Measurements from ENCODE around the gene MCM3. TPM values are rescaled to one million over a fixed set of nuclear protein-coding genes. Genes with fewer than 3 reads are reported as not detected.

MCM3 gene
- 78.8 and 117 TPM in 2 replicates for total RNA-seq

- DNase-seq, result peak; percentile 100
These were observed at the start of gene MCM3 for GRCh38 chr6:52284460-52285176. TSS of gene MCM3 (minus strand) at chr6:52284742. CDS start at chr6:52284674, 68 bp downstream.

DNA sequence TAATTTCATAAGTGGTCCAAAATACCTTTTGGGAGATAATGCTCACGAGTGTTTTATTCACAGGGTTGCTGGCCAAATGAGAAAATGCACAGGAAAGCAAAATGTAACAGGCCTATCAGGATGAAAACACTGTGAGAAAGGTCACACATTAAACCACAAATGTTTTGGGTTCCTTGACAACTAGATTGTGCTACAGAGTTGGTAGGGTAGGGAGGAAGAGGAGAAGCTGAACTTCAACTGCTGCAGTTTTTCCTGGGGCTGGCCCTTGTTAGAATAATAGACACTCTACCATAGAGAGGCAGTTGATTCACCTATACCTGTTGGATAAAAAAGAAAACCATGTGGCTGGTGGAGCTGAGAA is 49.3 kb upstream of the MCM3 start:
- no peak for DNase-seq

GRCh38 chr6:52331793-52332457 is 47.4 kb upstream of the MCM3 start:
- DNase-seq, result no peak

- no peak for DNase-seq
These were observed 45.9 kb upstream of the MCM3 start for GRCh38 chr6:52330470-52330869.

GRCh38 chr6:52328729-52329128 is 44.2 kb upstream of the MCM3 start:
- no peak for DNase-seq

DNA sequence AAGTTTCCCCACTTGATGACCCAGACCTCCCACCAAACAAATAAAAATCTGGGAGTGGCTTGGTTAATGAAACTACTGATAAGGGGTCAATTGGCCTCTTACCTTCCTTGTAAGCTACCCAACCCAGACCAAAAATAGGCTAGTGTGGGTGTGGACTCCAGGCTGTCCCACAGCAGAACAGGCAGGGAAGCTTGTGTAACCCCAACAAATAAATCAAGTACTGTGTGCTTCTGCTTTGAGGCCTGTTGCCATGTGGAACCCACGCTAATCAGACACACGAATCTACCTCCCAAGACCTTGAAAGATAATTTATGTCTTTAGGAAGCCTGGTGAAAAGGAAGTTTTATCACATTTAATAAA is 43.7 kb upstream of the MCM3 start:
- DNase-seq, result no peak

DNA sequence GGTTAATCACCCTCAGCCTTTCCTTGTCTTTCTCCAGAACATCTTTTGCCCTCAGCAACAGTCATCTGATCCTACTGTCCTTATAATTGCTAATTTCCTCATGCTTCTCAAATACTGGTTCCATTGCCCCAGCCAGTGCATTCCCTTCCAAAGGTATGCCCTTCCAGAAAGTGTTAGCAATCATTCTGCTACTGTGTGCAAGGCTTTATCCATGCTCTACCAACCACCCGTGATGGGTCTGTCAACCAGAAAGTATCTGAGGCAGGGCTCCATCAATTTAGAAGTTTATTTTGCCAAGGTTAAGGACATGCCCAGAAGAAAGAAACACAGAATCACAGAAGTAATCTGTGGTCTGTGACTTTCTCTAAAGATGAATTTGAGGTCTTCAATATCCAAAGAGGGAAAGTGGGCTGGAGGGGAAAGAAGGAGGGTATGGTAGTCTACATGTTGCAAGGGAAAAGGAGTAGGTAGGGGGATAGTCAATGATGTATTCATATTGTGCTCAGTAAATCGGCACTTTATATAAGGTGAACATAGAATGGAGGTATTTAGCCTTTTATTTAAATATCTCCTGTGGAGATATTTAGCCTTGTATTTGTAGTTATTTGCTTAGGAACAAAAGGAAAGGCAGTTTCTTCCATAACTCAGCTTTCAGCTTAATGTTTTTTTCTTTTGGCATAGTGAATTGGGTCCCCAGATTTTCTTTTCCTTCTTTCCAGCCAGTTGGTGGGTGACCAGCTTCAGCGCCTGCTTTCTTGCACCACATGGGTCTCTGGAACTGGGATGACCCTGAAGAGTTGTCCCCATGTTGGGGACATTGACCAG is 42.2 kb upstream of the MCM3 start:
- DNase-seq, result no peak

- peak; percentile 17 for DNase-seq
These were observed 41.3 kb upstream of the MCM3 start for GRCh38 chr6:52325695-52326471.

- no peak for DNase-seq
These were observed 39.6 kb upstream of the MCM3 start for GRCh38 chr6:52324189-52324588.

DNA sequence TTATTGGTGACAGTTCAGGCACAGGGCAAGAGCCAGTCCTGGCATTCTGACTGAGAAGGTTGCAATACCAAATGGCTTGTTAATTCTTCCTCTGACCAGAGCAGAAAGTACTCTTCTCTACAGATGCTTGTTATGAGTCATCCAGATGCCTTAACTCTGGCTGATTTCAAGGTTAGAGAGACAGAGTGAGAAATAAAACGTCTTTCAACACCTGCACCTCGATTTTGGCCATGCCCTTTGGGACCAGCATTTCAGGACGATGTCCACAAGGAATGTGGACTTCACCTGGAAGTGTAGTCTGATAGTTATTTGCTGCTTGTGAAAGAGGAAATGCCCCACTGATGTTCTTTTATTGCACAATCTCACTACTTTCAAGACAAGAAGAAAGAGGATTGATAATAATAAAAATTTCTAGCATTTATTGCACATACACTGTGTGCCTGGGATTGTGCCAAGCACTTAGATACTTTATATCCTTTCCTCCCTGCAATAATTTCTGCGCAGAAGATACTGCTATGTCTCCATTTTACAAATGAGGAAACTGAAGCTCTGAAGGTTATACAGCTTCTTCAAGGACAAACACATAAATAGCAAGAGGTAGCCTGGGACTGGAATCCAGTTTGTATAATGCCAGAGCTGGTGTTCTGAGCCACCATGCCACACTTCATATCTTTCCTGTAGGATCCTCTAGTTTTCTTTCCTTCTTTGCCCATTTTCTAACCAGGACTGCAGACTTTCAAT is 33.5 kb upstream of the MCM3 start:
- DNase-seq, result no peak

GRCh38 chr6:52317211-52317610 is 32.7 kb upstream of the MCM3 start:
- no peak for DNase-seq

DNA sequence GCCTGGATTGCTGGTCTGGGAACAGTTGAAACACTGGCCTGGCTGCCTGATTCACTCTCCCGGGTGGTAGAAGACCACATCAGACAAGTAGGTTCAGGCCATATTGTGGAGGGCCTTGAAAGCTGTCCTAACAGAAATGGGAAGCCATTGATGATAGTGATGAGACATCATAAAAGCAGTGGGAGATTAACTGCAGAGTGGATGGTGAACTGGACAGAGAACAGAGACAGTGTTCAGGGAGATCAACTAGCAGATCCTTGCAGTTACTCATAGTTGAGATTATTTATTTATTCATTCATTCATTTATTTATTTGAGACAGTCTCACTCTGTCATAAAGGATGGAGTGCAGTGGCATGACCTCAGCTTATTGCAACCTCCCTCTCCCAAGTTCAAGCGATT is 30.2 kb upstream of the MCM3 start:
- DNase-seq, result no peak

DNA sequence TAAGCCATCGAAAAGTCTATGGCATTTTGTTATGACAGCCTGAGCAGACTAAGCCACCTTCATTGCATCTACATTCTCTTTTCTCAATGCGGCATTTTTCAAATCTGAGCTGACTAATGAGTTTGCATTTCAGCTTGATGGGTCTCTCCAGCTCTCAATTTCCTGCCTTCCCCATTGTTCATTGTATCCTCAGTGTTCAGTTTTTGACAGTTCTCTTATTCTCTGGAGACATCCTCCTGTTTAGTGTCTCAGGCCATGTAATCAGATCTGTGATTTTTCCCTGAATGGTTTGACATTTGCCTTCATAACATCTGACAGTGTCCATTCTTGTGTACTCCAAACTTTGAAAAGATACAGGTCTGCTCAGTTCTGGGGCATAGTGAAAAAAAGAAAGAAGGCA is 27.9 kb upstream of the MCM3 start:
- DNase-seq, result no peak

GRCh38 chr6:52310932-52311331 is 26.4 kb upstream of the MCM3 start:
- DNase-seq, result no peak

DNA sequence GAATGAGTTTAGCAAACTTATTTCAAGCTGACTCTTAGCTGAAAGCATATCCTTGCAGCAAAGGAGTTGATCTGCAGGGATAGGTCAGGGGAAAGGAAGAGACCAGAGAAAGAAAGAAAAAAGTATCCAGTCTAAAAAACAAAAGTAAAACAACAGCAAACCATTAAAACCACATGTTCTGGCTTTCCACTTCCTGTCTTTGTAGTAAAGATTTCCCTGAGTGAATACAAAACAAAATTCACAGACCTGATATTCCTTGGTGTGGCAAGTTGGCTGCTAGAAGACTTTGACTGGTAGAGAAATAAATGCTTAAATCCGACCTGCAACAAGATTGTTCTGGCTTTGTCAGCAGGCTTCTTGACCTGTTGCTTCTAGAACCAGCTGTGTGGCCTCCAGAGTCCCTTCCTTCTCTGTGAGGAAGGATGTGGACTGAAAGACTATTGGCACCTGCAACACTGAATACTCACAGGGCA is 23.4 kb upstream of the MCM3 start:
- DNase-seq, result peak; percentile 44

- no peak for DNase-seq
These were observed 22.7 kb upstream of the MCM3 start for GRCh38 chr6:52306972-52307870.

DNA sequence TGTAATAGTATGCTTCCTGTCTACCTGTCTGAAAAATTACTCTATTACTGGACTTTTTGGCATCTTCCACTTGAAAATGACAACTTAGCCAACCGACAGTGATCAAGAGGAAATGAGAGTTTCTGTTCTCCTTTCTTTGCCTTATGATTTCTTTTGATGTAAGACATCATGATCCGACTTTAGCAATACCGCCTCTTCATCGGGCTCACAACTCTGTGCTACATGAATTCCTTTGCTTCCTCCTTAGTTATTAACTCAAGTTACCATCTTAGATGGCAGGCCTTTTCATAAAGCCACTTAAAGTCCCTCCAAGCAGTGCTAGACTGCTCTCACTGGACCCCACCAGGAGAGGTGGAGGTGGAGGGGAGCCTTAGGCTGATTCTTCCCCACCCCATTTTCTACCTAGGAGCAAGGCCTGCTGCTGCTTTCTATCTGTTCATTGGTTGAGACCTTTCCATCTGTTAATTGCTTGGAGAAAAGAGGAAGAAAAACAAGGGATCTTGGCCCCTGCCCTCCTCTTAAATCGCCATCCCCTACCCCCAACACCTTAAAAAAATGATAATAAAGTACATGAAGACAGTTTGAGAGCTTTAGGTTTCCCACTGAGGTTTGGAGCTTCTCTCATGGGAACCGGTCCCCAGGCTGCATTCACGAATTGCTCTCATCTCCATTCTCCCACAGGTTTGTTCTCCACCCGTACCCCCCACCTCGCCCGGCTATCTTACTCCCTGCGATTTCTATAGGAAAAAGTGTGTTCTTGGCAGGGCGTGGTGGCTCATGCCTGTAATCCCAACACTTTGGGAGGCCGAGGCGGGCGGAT is 21.6 kb upstream of the MCM3 start:
- no peak for DNase-seq

DNA sequence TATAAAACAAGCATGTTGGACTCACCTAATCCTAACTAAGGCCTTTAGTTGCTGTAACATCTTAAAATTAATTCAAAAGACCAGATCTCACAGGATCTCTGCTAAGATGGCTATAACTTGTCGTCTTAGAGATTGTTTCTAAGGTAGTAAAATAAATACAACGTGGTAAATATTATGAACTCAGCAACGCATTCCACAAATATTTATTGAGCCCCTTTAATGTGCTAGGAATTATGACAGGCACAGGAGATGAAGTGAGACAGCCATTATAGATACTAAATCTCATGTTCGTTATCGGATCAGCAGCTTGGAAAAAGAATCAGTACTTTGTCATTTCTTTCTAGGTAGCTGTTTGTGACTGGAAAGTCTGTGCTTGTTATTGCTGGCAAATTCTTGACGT is 20.9 kb upstream of the MCM3 start:
- peak; percentile 23 for DNase-seq

- DNase-seq, result no peak
These were observed 20.4 kb upstream of the MCM3 start for GRCh38 chr6:52304983-52305390.

DNA sequence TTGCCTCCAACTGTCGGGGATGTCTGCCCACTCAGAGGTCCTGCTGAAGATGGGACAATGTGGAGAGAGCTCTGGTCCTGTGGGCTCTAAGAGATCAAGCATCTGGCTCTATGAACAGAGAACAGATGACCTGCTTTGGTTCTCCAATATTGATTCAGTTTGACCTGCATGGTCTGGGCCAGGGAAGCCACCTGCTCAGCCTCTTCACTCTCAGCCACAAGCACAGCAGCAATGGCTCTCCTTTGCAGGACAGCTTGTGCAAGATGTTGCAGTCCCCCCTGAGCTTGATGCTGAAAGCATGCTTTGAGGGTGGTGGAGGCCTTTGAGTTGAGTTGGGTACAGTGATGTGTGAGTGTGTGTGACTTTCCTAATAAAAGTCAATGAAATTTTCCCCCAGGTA is 18.6 kb upstream of the MCM3 start:
- DNase-seq, result no peak
